H1 (cell line): ENCODE measurements around the gene PMP22.

ENCODE experiments used
- CBX5 ChIP-seq: fragments of 300-800, 300-1000 bp; sonication (generic); IDR thresholded peaks from 2 replicates; pipeline ENCODE4 v1.7.1; 2016; ENCODE audit warnings: antibody characterized with exemption, low read length, low read depth
- CEBPB ChIP-seq: IDR thresholded peaks from 2 replicates; pipeline ENCODE4 v1.6.1; 2012; ENCODE audit warnings: low read depth, low read length
- EP300 ChIP-seq, 2 experiments: IDR thresholded peaks; 1 replicate in 1 of 2; 2 replicates in 1 of 2; pipeline ENCODE4 v1.6.1; 2011 to 2012; ENCODE audit warnings: low read depth in 2 of 2, low read length in 2 of 2, mild to moderate bottlenecking in 2 of 2, borderline replicate concordance in 1 of 2, inconsistent platforms in 1 of 2, moderate library complexity in 1 of 2
- FOSL1 ChIP-seq: IDR thresholded peaks from 2 replicates; pipeline ENCODE4 v1.6.1; 2011; ENCODE audit warnings: mild to moderate bottlenecking, low read depth, low read length, moderate library complexity; ENCODE audit not compliant: insufficient read depth
- NRF1 ChIP-seq: IDR thresholded peaks from 2 replicates; pipeline ENCODE4 v1.6.1; 2011; ENCODE audit warnings: mild to moderate bottlenecking, low read depth, low read length, improper control_type of control experiment
- POLR2A ChIP-seq, 2 experiments: IDR thresholded peaks; 1 replicate in 1 of 2; 2 replicates in 1 of 2; pipeline ENCODE4 v1.6.1; 2011; ENCODE audit warnings: low read depth in 2 of 2, low read length in 2 of 2, mild to moderate bottlenecking in 2 of 2; ENCODE audit errors: control extremely low read depth in 1 of 2
- RAD21 ChIP-seq, 2 experiments: IDR thresholded peaks in 1 of 2; conservative IDR thresholded peaks in 1 of 2; 2 replicates each; pipeline ENCODE4 v1.6.1; 2011; ENCODE audit warnings: low read depth in 2 of 2, low read length in 2 of 2, improper control_type of control experiment in 1 of 2, inconsistent platforms in 1 of 2, mild to moderate bottlenecking in 1 of 2, moderate library complexity in 1 of 2
- RBBP5 ChIP-seq: IDR thresholded peaks from 2 replicates; pipeline ENCODE4 v1.7.1; 2012; ENCODE audit warnings: low read depth, mild to moderate bottlenecking, inconsistent platforms, low read length, moderate library complexity, borderline replicate concordance
- RXRA ChIP-seq: IDR thresholded peaks from 2 replicates; pipeline ENCODE4 v1.6.1; 2011; ENCODE audit warnings: low read depth, mild to moderate bottlenecking, low read length, moderate library complexity; ENCODE audit not compliant: insufficient read depth
- SIX5 ChIP-seq: IDR thresholded peaks from 2 replicates; pipeline ENCODE4 v1.6.1; 2011; ENCODE audit warnings: mild to moderate bottlenecking, low read depth, low read length
- TF ChIP-seq, protein P1 (sequence below), 3 experiments: IDR thresholded peaks; 1 replicate in 2 of 3; 2 replicates in 1 of 3; pipeline versions ENCODE4 v1.5.1 to v1.6.1; 2011; ENCODE audit warnings: low read length in 3 of 3, mild to moderate bottlenecking in 3 of 3, inconsistent platforms in 2 of 3, low read depth in 1 of 3, moderate library complexity in 1 of 3; ENCODE audit not compliant: insufficient read depth in 1 of 3; ENCODE audit errors: control extremely low read depth in 1 of 3
- TF ChIP-seq, protein P2 (sequence below): IDR thresholded peaks from 2 replicates; pipeline ENCODE4 v1.6.1; 2012; ENCODE audit warnings: low read length, inconsistent platforms
- TF ChIP-seq, protein P3 (sequence below): IDR thresholded peaks from 2 replicates; pipeline ENCODE4 v1.6.1; 2012; ENCODE audit warnings: inconsistent platforms

DNA sequence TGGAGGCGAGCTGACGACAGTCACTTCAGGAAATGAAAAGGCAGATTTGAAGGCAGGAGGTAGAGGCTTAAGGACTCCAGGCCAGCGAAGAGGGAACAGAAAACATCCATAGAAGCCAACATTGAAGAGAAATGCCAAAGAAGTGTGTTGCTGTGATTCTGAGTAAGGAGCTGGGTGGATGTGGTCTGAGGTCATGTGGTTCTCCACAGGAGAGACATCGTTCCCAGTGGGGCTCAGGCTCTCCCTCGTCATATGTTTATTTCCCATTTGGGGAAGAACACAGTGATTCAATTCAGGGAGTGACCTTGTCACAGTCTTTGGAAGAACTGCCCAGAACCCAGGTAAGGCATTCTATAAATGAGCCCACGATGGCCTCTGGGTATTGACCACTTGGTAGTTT, 6.6 kb upstream of the PMP22 start:
- no peak for TF ChIP-seq CEBPB
- TF ChIP-seq RXRA = no peak
- TF ChIP-seq EP300 (IDR thresholded peaks at IDR 0.05; ENCODE audit: borderline replicate concordance in 1 of 2, low read depth in 2 of 2, low read length in 2 of 2) = no peak
- TF ChIP-seq CBX5 = no peak
- TF ChIP-seq, protein P1, sequence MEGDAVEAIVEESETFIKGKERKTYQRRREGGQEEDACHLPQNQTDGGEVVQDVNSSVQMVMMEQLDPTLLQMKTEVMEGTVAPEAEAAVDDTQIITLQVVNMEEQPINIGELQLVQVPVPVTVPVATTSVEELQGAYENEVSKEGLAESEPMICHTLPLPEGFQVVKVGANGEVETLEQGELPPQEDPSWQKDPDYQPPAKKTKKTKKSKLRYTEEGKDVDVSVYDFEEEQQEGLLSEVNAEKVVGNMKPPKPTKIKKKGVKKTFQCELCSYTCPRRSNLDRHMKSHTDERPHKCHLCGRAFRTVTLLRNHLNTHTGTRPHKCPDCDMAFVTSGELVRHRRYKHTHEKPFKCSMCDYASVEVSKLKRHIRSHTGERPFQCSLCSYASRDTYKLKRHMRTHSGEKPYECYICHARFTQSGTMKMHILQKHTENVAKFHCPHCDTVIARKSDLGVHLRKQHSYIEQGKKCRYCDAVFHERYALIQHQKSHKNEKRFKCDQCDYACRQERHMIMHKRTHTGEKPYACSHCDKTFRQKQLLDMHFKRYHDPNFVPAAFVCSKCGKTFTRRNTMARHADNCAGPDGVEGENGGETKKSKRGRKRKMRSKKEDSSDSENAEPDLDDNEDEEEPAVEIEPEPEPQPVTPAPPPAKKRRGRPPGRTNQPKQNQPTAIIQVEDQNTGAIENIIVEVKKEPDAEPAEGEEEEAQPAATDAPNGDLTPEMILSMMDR (IDR thresholded peaks at IDR 0.05; ENCODE audit: control extremely low read depth in 1 of 3, insufficient read depth in 1 of 3, low read depth in 1 of 3, low read length in 3 of 3) = no peak
- TF ChIP-seq SIX5 = no peak
- TF ChIP-seq RBBP5 = no peak
- TF ChIP-seq, protein P2, sequence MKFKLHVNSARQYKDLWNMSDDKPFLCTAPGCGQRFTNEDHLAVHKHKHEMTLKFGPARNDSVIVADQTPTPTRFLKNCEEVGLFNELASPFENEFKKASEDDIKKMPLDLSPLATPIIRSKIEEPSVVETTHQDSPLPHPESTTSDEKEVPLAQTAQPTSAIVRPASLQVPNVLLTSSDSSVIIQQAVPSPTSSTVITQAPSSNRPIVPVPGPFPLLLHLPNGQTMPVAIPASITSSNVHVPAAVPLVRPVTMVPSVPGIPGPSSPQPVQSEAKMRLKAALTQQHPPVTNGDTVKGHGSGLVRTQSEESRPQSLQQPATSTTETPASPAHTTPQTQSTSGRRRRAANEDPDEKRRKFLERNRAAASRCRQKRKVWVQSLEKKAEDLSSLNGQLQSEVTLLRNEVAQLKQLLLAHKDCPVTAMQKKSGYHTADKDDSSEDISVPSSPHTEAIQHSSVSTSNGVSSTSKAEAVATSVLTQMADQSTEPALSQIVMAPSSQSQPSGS = no peak
- TF ChIP-seq, protein P3, sequence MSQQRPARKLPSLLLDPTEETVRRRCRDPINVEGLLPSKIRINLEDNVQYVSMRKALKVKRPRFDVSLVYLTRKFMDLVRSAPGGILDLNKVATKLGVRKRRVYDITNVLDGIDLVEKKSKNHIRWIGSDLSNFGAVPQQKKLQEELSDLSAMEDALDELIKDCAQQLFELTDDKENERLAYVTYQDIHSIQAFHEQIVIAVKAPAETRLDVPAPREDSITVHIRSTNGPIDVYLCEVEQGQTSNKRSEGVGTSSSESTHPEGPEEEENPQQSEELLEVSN = no peak
- TF ChIP-seq NRF1 = no peak
- TF ChIP-seq POLR2A (IDR thresholded peaks at IDR 0.05; ENCODE audit: control extremely low read depth in 1 of 2, low read depth in 2 of 2, low read length in 2 of 2) = no peak
- TF ChIP-seq FOSL1 = no peak
- TF ChIP-seq RAD21 (IDR thresholded peaks at IDR 0.05 in 1 of 2, conservative IDR thresholded peaks at IDR 0.05 in 1 of 2; ENCODE audit: low read depth in 2 of 2, low read length in 2 of 2) = no peak
